NCI-H1694 treated with DMSO at 0.1 percent for 48 hours (cell line): ENCODE measurements around the gene RNF114.
A peak's percentile ranks its signal among the peaks of the same experiment; 100 is the strongest.
"Not testable (repeated sequence)": the region's sequence is repeated elsewhere in the genome, so short reads cannot be mapped to it uniquely, and the experiment has no call there.

Experiments used
- DNase-seq: peaks from one replicate; lab custom pipeline; 2025; lab: John Stamatoyannopoulos, UW

RNF114 gene, protein sequence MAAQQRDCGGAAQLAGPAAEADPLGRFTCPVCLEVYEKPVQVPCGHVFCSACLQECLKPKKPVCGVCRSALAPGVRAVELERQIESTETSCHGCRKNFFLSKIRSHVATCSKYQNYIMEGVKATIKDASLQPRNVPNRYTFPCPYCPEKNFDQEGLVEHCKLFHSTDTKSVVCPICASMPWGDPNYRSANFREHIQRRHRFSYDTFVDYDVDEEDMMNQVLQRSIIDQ

DNA sequence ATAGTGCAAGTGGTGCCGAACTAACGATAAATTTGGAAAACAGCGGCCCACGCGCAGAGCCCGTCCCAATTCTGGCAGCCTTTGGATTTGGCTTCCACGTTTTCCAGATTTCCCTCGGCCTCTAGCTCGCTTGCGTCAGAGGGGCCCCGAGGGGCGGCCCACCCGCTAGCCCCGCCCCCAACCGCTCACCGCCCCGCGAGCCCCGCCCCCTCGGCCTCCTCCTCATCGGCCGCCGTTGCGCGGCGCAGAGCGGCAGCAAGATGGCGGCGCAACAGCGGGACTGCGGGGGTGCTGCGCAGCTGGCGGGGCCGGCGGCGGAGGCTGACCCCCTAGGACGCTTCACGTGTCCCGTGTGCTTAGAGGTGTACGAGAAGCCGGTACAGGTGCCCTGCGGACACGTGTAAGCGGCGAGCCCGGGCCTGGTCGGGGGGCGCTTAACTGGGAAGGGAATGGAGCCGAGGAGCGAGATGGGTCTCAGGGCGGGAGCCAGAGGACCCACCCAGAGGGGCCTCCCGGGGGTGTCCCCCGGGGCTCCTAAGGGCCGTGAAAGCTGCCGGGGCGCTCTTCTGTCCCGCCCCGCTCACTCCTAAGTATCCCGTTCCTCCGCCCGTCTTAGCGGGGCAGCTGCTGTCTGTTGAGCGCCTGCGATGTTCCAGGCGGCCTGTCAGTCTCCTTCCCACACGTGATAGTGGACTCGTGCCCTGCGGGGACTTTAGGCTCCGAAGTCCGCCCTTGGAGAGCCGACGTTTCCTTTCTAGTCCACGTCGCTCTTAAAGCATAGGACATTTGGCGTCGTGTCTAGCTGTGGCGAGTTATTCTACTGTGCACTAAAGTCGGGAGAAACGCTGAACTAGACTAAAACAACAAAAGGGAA, at the start of gene RNF114:
RNF114 (plus strand) TSS at position 245 of the 874 bp plus-strand sequence; CDS start at position 261, 16 bp downstream.
- DNase-seq: peak; percentile 83

DNA sequence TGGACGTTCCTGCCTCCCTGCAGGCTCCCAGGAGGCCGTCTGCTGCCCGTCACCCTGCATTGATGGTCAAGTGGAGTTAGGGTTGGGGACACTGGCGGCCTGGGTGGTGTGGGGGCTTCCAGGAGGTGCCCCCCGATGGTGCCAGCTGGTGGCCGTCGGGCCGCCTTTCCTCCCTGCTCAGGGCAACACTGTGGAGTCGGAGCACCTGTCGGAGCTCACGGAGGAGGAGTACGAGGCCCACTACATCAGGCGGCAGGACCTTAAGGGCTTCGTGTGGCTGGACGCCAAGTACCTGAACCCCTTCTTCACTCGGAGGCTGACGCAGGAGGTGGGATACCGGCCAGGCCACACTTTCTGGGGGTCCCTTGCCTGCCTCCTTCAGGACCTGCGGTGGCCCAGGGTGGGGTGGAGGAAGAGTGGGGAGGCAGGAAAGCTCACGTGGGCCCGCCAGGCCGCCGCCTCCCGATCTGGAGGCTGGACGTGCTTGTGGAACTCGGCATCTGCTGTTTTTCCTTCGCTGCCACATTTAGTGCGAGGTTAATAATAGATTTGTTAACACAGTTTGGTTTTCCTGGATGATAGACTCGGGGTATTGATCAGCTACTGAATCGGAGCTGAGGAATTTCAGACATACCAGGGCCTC, 49.5 kb upstream of the RNF114 start:
- no peak for DNase-seq

DNA sequence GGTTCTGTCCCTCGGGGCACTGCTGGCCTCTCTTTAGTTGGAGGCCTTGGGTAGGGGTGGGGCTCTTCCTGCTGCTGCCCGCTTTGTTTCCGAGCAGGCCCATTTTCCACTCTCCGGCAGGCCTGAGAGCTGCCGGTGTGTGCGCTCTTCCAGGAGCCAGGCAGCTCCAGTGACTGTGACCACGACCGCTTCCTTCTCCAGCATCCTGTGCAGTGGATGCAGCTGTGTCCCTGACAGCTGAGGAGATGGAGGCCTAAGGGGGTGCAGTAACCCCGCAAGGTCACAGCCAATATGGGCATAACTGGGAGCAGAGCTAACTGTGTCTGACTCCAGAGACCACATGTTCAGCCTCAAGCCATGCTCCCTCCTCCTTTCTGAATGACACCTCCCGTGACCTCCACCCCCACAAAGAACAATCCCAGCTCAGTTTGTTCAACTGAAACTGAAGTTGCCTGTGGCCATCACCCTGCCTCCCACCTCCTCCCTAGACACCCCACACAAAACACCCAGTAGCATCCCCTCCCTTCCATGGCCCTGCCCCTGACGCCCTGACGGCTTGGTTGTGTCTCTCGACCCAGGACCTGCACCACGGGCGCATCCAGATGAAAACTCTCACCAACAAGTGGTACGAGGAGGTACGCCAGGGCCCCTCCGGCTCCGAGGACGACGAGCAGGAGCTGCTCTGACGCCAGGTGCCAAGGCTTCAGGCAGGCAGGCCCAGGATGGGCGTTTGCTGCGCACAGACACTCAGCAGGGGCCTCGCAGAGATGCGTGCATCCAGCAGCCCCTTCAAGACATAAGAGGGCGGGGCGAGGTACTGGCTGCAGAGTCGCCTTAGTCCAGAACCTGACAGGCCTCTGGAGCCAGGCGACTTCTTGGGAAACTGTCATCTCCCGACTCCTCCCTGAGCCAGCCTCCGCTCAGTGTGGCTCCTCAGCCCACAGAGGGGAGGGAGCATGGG, 48.7 kb upstream of the RNF114 start:
- no peak for DNase-seq

DNA sequence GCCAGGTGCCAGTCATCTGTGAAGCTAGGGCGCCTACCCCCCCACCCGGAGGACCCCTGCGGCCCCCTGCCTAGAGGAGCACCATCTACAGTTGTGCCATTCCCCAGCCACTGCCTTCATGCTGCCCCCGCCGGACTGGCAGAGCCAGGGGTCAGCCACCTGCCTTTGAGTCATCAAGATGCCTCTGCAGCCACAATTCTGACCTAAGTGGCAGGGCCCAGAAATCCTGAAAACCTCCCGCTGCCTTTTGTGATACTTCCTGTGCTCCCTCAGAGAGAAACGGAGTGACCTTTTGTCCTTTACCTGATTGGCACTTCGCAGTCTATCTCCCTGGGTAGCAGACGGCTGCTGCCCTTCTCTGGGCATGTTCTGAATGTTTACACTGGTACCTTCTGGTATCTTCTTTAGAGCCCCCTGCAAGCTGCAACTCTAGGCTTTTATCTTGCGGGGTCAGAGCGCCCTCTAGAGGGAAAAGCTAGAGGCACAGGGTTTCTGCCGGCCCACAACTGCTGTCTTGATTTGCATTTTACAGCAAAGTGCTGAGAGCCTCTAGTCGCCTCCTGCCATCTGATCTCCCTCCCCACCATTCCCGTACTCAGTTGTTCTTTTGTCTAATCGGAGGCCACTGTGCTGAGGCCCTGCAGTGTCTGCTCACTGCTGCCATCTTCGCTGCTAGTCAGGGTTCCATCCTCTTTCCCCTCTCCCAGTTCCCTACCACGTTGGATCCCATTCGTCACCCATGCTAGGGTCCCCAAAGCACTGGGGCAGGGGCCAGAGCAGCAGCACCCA, 47.8 kb upstream of the RNF114 start:
- peak; percentile 78 for DNase-seq

DNA sequence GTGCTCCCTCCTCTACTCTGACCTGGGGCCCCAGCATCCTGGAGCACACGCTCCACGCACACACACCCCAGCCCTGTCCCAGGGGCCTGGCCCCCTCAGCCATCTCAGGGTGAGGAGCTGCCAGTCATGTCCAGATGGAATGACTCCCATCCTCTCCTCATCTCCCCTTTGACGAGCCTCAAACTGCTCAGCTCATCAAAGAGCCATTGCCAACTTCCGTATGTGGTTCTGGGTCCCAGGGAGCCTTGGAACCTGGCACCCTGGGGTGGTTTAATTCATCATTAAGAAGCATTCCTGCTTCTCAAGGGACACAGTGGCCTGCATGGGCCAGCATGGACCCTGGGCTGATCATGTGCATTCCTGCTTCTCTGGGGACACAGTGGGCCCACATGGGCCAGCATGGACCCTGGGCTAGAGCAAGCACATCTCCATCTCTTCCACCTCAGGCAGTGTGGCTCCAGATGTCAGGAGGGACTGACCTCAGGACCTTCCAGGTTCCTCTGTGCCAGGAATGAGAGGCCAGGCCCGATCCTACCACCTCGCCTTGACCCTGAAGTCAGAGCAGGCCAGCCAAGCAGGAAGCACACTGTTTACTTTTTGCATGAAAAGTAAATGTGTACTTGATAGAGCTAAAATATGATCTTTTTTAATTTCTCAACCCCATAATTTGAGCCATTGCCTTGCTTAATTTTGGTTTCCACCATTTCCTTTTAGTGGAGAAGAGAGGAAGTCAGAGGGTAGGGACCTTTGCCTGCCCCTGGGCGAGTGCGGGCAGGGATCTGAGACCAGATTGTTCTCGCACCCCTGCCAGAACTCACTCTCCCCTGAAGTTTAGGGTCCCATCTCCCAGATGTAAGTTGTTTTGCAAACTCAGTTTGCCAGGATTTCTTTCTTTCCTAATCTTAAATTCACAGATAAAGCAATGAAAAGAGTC, 46.9 kb upstream of the RNF114 start:
- no peak for DNase-seq

DNA sequence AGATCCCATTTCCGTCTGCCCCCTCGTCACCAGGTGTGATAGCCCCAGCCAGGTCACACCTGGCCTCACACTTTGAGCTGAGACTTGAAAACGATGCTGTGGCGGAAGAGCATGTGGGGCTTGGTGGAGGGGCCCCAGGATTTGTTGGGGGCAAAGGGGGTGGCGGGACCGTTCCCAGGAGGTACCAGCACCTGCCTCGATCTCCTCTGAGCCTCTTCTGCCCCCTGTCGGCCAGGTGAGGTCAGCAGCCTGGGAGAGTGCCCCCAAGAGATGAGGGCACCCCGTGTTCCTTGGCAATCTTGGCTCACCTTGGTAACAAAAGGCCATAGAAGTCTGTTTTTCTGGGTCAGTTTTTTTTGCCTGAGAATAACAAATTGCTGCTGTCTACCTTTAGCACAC, 46.3 kb upstream of the RNF114 start:
- DNase-seq: no peak

DNA sequence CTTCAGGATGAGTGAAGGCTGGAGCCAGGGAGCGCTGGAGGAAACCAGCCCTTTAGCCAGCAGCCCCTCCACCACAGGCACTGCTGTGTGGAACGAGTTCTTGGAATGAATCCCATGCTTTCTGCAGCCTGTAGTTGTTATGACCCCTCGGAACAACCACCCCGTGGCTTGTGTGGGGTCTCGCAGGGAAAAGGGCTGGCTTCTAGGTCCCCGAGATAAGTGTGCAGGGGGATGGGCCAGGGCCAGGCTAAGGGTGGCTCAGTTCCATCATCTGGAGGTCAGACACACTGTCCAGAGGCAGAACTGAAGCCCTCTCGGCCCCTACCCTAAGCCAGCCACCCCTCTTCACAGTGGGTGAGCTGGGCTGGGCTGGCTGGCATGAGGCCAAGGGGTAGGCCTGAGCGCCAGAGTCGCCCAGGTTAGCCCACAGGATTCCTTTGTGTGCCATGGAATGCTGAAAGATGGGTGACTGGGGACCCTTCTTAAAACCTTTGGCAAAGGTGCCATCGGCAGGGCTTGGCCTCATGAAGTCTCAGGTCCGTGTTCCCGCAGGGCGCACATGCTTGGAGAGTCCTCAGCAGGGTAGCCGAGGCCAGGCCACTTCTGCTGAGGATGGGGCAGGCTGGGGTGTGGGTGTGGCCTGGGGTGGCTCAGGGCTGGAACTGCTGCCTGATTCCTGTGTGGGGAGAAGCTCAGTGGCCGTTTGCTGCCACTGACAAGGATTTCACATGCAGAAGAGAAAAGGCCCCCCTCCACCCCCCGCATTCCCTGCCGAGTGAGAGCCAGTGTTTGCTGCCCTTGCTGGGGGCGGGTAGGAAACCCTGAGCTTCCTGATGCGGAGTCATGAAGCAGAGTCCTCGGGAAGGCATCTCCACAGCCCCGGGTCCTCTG, 45.5 kb upstream of the RNF114 start:
- DNase-seq: no peak

DNA sequence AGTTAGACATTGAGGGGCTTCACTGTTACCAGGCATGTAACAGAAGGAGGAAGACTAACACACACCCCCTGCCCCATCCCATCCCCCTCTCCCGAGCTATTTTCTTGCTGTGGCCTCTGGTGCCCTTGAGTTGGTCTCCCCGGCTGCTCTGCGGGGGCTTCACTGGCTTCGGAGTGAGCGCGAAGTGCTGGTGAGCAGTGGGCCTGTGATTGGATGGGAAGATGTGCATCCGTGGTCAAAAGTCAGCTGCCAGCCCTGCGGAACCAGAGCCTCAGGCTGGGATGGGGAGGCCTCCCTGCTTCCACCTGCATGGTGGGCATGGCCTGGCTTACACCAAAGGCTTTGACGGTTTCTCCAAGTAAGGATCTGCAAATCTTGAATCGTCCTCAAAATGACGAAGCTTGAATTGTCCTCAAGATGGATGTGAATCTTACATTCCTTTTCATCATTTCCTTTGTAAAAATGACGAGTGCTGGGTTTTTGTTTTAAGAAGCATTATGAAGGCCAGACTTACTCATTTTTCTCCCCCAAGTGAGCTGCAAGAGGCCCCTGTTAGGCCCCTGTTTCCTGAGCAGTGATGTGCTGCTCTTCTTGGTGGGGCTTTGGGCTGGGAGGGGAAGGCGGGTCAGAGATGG, 44.6 kb upstream of the RNF114 start:
- DNase-seq: no peak

DNA sequence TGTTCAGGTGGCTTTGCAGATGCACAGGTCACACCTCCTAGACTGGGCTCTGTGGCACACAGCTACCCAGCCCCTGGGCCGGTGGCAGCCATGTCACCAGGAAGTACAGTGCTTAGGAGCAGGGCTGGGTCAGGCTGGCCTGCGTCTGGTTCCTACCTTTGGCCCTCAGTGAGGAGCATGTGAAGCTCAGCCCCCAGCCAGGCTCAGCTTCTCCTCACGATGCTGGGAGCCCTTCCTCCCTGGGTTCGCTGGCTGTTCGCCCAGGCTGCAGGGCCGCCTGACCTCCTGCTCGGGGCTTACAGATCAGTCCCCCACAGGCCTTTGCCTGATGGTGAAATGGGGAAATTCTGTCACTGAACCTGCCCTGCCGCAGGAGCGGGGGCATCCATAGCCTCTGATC, 43.9 kb upstream of the RNF114 start:
- DNase-seq: no peak

DNA sequence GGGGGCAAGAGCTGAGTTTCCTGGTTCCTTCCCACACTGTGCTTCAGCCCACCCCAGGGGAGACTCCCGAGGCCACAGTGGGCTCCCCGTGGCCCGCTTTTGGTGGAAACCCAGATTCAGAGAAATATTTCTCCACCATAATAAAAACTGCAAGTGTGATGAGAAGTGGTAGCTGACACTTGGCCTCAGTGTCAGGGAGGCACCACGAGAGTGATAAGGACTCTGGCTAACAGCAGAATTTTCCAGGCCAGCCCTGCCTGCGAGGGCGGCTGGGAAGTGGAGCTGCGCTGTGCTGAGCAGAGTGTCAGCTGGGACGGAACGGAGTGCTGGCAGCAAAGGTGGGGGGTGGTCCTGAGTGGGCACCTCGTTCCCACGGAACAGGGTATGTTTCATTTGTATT, 43.4 kb upstream of the RNF114 start:
- DNase-seq: no peak

DNA sequence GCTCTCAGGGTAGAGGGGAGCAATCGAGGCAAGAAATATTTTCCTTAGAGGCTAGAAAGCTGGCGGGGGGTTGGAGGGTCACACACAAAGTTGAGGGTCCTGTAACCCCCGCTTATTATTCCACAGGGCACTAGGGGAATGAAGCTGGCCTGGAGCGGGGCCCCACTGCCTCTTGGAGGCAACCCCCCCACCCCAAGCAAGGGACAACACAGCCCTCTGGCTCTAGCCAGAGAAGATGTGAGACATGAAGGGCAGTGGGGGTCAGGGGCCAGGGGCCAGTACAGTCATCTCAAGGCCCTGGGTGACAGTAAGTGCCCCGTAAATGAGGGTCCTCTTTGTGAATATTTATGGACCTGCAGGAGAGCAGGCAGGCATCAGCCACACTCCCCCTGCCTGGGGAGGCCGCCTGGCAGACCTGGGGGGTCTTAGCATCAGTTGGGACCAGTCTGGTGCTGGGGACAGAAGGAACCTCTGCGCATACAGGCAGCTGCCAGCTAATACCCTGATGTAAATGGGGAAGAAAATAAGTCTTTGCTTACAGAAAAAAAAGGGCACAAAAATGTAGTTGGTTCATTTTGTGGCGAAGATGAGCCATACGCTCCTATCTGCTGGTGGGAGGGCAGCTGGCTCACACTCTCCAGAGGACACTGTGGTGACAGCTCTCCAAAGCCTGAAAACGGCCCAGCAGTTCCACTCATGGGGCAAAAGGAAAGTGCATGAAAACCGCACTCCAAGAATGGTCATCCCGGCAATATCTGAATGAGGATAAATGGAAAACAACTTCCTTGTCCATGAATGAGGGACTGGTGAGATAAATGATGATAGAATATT, 42.7 kb upstream of the RNF114 start:
- DNase-seq: no peak

DNA sequence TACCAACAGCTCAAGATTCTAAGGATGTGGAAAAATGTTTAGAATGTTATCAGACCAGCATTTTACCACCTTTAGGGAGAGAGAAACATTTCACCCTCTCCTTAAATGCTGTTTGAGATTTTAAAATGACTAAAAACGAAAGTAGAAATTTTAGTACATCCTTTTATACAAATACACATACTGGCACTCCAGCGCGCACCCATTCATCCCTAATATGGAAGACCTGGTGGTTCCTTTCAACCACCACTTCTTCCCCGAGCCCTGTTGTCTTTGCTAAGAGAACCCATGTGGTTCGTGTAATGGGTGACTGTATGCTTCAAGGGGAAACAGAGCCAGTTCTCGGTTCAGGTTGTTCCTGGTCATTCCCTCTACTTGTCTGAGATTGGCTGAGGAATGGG, 42.1 kb upstream of the RNF114 start:
- no peak for DNase-seq

DNA sequence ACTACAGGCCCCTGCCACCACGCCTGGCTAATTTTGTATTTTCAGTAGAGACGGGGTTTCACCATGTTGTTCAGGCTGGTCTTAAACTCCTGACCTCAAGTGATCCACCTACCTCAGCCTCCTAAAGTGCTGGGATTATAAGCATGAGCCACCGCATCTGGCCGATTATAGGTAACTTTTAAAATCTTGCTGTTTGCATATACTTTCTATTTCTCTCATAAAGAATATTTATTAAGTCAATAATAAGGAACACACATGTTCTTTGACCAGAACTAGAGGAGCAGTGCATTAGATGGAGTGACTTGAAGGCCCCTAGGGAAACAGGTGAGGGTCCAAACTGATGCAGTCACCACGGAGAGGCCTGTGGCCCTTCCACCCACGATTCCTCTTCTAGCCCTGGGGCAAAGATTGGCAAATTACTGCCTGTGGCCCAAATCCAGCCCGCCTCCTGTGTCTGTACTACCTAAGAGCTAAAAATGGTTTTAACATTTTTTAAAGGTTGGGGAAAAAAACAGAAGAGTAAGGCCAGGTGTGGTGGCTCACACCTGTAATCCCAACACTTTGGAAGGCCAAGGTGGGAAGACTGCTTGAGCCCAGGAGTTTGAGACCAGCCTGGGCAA, 40.6 kb upstream of the RNF114 start:
- DNase-seq: not testable (repeated sequence)

DNA sequence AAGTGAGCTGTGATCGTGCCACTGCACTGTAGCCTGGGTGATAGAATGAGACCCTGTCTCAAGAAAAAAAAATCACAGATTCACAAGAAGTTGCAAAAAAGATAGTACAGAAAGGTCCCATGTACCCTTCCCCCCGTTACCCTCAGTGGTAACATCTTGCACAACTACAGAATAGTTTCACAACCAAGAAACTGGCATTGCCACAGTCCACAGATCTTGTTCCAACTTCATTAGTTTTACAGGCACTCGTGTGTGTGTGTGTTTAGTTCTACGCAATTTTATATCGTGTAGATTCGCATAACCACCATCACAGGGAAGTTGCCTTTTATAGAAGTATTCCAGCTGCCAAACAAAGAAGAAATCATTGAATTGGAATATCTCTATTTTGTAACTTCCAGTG, 40.0 kb upstream of the RNF114 start:
- no peak for DNase-seq

DNA sequence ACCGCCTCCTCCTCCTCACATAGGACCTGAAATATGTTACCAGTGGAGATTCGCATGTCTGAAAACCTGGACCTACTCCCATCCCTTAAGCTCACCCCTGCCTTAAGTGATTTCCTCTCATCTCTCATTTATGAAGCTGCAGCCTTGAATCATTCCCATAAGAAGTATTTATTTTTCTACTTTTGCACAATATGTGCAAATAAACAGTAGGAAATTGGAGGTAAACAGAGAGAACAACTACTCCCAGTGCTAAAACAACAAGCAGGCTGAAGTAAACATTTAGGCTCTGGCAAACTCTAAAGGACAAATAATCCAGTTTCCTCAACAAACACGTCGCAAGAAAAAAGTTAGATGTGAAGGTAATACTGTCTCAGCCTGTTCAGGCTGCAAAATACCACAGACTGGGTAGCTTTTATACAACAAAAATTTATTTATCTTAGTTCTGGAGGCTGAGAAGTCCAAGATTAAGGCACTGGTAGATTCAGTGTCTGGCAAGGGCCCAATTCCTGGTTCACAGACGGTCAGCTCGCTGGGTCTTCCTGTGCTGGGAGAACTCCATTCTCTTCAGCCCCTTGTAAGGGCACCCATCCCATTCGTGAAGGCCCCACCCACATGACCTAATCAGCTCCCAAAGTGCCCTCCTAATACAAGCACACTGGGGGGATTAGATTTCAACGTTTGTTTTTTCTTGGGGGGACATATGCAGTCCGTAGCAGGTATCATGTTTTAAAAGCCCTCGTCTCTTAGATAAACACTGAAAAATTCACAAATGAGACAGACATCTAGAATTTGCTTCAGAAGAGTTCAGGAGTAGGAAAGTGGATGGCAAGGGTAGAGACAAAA, 36.4 kb upstream of the RNF114 start:
- no peak for DNase-seq

DNA sequence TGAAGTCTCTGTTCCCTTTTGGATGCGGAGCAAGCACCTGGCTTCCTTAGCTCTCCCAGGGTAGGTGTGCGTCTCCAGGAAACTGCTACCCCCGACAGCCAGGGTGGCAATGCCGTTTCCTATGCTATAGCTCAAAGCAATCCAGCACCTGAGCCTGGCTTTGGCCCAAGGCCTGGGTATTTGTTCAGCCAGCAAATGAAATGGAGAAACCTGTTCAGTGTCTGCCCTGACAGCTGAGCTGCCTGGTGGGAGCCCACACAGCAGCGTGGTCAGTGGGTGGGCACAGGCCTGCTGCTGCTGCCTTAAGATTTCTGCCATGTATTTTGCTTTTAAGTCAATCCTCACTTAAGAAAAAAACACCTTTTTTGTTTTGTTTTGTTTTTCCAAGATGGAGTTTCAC, 34.6 kb upstream of the RNF114 start:
- DNase-seq: no peak
